Measurements from ENCODE around the gene BLCAP.

Gene BLCAP

GRCh38 chr20:37526839-37527637 lies 638 bp downstream of the BLCAP start:
- H3K4me3 ChIP-seq (ENCODE audit: low read depth, low read length), result peak overlapping the region; percentile 93
- ChIA-PET POLR2A (interaction anchor here (0.8 to 1.6 kb wide), 4 partner anchors 11 to 348 kb away, joined by 3 to 4 read pairs (median 3); no protein-coding TSS in a partner anchor), CTCF (interaction anchor here (1.8 kb wide), 1 partner anchor 257 kb away, joined by 4 read pairs; no protein-coding TSS in a partner anchor)
- peak overlapping the region; percentile 95 for H3K27ac ChIP-seq (ENCODE audit: extremely low read depth, low read depth, low read length)
- no peaks in the 10 kb centered on the region for H3K9me3 ChIP-seq (ENCODE audit: control insufficient read depth, insufficient read depth, low read depth, low read length)
- H3K36me3 ChIP-seq (ENCODE audit: control insufficient read depth in 2 of 2, insufficient read depth in 1 of 2, low read length in 2 of 2), result peaks cover 0 to 3% of the 10 kb centered on the region in 2 experiments; a peak in 1 of 3 replicates
- peaks cover 4% of the 10 kb centered on the region for H3K4me1 ChIP-seq (ENCODE audit: control insufficient read depth, insufficient read depth, low read length)
- TF ChIP-seq MZF1 (tag by site-specific recombination; IDR thresholded peaks at IDR 0.05; ENCODE audit: borderline replicate concordance) (0 out of 2 replicates have a peak, but pooled peaks have one; percentile 24), ZNF600 (tag by site-specific recombination; IDR thresholded peaks at IDR 0.05) (no peak), PRDM4 (tag by site-specific recombination; IDR thresholded peaks at IDR 0.05) (peak; percentile 33; the same call in 1 of the 2 replicates), ZNF76 (tag by site-specific recombination; IDR thresholded peaks at IDR 0.05; ENCODE audit: borderline replicate concordance, low read depth) (no peak), IKZF3 (tag by site-specific recombination; IDR thresholded peaks at IDR 0.05) (0 out of 2 replicates have a peak, but pooled peaks have one; percentile 26), ZNF292 (tag by site-specific recombination; IDR thresholded peaks at IDR 0.05; ENCODE audit: borderline replicate concordance, low read depth) (no peak), ZBTB17 (tag by site-specific recombination; IDR thresholded peaks at IDR 0.05) (0 out of 2 replicates have a peak, but pooled peaks have one; percentile 6)

GRCh38 chr20:37526238-37526838 lies 1.3 kb downstream of the BLCAP start:
- H3K36me3 ChIP-seq (ENCODE audit: control insufficient read depth in 2 of 2, insufficient read depth in 1 of 2, low read length in 2 of 2), result peaks cover 0 to 3% of the 10 kb centered on the region in 2 experiments; a peak in 1 of 3 replicates
- no peaks in the 10 kb centered on the region for H3K9me3 ChIP-seq (ENCODE audit: control insufficient read depth, insufficient read depth, low read depth, low read length)
- H3K4me3 ChIP-seq (ENCODE audit: low read depth, low read length), result peak overlapping the region; percentile 93
- CTCF ChIA-PET, result interaction anchor here (1.8 kb wide), 1 partner anchor 256 kb away, joined by 4 read pairs; no protein-coding TSS in a partner anchor
- H3K27ac ChIP-seq (ENCODE audit: extremely low read depth, low read depth, low read length), result no peak overlapping the region
- POLR2A ChIA-PET, result interaction anchor here (1.1 to 1.6 kb wide), 3 partner anchors 11 to 348 kb away, joined by 3 to 4 read pairs (median 3); no protein-coding TSS in a partner anchor
- peaks cover 4% of the 10 kb centered on the region for H3K4me1 ChIP-seq (ENCODE audit: control insufficient read depth, insufficient read depth, low read length)
- no peak for TF ChIP-seq ZBTB8A (tag by site-specific recombination; IDR thresholded peaks at IDR 0.05)
- no peak for TF ChIP-seq ZNF239 (tag by site-specific recombination; IDR thresholded peaks at IDR 0.05)
- TF ChIP-seq GLIS2 (tag by site-specific recombination; IDR thresholded peaks at IDR 0.05), result peak; percentile 53
- peak; percentile 31; the same call in 1 of the 2 replicates for TF ChIP-seq ZNF341 (tag by site-specific recombination; IDR thresholded peaks at IDR 0.05; ENCODE audit: low read depth)
- peak; percentile 97 for TF ChIP-seq GLIS1 (tag by site-specific recombination; IDR thresholded peaks at IDR 0.05)
- no peak for TF ChIP-seq YY1 (tag by site-specific recombination; IDR thresholded peaks at IDR 0.05)
- peak; percentile 63; the same call in 1 of the 2 replicates for TF ChIP-seq IKZF3 (tag by site-specific recombination; IDR thresholded peaks at IDR 0.05)
- TF ChIP-seq ZIC2 (tag by site-specific recombination; IDR thresholded peaks at IDR 0.05), result peak; percentile 91
- no peak for TF ChIP-seq ZBTB49 (tag by site-specific recombination; IDR thresholded peaks at IDR 0.05; ENCODE audit: low read depth)
- peak; percentile 95 for TF ChIP-seq WT1 (tag by site-specific recombination; IDR thresholded peaks at IDR 0.05)
- peak; percentile 80 for TF ChIP-seq ZBTB17 (tag by site-specific recombination; IDR thresholded peaks at IDR 0.05)
- TF ChIP-seq ZBTB20 (tag by site-specific recombination; IDR thresholded peaks at IDR 0.05), result peak; percentile 94
- TF ChIP-seq GFI1B (tag by site-specific recombination; IDR thresholded peaks at IDR 0.05), result no peak
- TF ChIP-seq INSM2 (tag by site-specific recombination; IDR thresholded peaks at IDR 0.05), result peak; percentile 91
- TF ChIP-seq HOXA7 (CRISPR knock-in tag; IDR thresholded peaks at IDR 0.05; ENCODE audit: borderline replicate concordance), result no peak
- peak; percentile 65; the same call in 1 of the 2 replicates for TF ChIP-seq ZBTB44 (tag by site-specific recombination; IDR thresholded peaks at IDR 0.05)
- peak; percentile 22; the same call in 1 of the 2 replicates for TF ChIP-seq ZNF398 (tag by site-specific recombination; IDR thresholded peaks at IDR 0.05)

Data from HEK293 (cell line).